A549 (cell line): Measurements from ENCODE around the gene KLF2. TPM values are rescaled to one million over a fixed set of nuclear protein-coding genes. Genes with fewer than 3 reads are reported as not detected.

Source experiments
- ATAC-seq, 2 experiments: fragments of 200-7000 bp in 1 of 2; fragments of >200 bp in 1 of 2; cut with Nextera tagmentation in 1 of 2; cut with Tn5 transposase in 1 of 2; 3 replicates each; pipeline versions ENCODE4 v1.8.0 to v1.9.1; 2018 to 2020; ENCODE audit warnings: mild to moderate bottlenecking in 1 of 2, moderate library complexity in 1 of 2
- CTCF ChIA-PET: fragments of 300-600 bp; sonication (Branson Sonifier 250); formaldehyde crosslinking; extraction: SDS; loops from one replicate; lab custom pipeline; 2021; ENCODE audit warnings: antibody characterized with exemption, inconsistent platforms; lab: Yijun Ruan, JAX
- POLR2A ChIA-PET: fragments of 350-600 bp; formaldehyde crosslinking; extraction: SDS; loops from one replicate; lab custom pipeline; 2021; ENCODE audit warnings: antibody characterized with exemption, inconsistent platforms; lab: Yijun Ruan, JAX
- DNase-seq, 2 experiments: peaks; one replicate each; pipeline versions ENCODE4 v3.0.0 to v3.0.0-alpha.2; 2011 to 2016; ENCODE audit warnings: low read depth in 1 of 2, low spot score in 1 of 2
- FAIRE-seq: peaks from 2 replicates; lab custom pipeline; 2011; peaks lifted over from hg19 to GRCh38; lab: Jason Lieb, UNC
- H3K27ac ChIP-seq, 2 experiments: fragments of >200 bp; sonication (Bioruptor Twin); formaldehyde crosslinking; 3 replicates each; pipeline ENCODE4 v1.5.1; 2016 to 2017
- H3K4me1 ChIP-seq: fragments of >200 bp; sonication (Bioruptor Twin); formaldehyde crosslinking; 3 replicates; pipeline ENCODE4 v1.6.1; 2016
- H3K4me2 ChIP-seq: fragments of >200 bp; sonication (Bioruptor Twin); formaldehyde crosslinking; 3 replicates; pipeline ENCODE4 v1.6.1; 2016
- H3K4me3 ChIP-seq: fragments of >200 bp; sonication (Bioruptor Twin); formaldehyde crosslinking; 3 replicates; pipeline ENCODE4 v1.5.1; 2016
- H3K9me3 ChIP-seq: fragments of >200 bp; sonication (Bioruptor Twin); formaldehyde crosslinking; 3 replicates; pipeline ENCODE4 v1.6.1; 2016
- CHD2 ChIP-seq: fragments of 150-350 bp; IDR thresholded peaks from 2 replicates; pipeline ENCODE4 v1.6.1; 2014; ENCODE audit warnings: low read length; ENCODE audit not compliant: partially characterized antibody
- EHMT2 ChIP-seq: fragments of 200-600 bp; sonication (generic); IDR thresholded peaks from 2 replicates; pipeline ENCODE4 v1.6.1; 2016; ENCODE audit warnings: antibody characterized with exemption, low read depth, mild to moderate bottlenecking, moderate library complexity
- ESRRA ChIP-seq: fragments of 150-350 bp; IDR thresholded peaks from 2 replicates; pipeline ENCODE4 v1.6.1; 2014; ENCODE audit warnings: mild to moderate bottlenecking, low read length, borderline replicate concordance
- FOSB ChIP-seq: fragments of 250-450 bp; sonication (Bioruptor Pico); IDR thresholded peaks from 2 replicates; pipeline ENCODE4 v1.5.0; 2020; ENCODE audit warnings: mild to moderate bottlenecking, moderate library complexity
- HEYL ChIP-seq: fragments of 250-450 bp; sonication (Bioruptor Pico); IDR thresholded peaks from 2 replicates; pipeline ENCODE4 v1.8.0; 2021; ENCODE audit warnings: mild to moderate bottlenecking, moderate library complexity
- HOXA7 ChIP-seq: fragments of 250-450 bp; sonication (Bioruptor Pico); IDR thresholded peaks from 2 replicates; pipeline ENCODE4 v1.5.0; 2020; ENCODE audit warnings: mild to moderate bottlenecking, moderate library complexity
- JUN ChIP-seq, 2 experiments: fragments of >200 bp; sonication (Bioruptor Twin); formaldehyde crosslinking; IDR thresholded peaks; 2 replicates in 1 of 2; 3 replicates in 1 of 2; pipeline ENCODE4 v1.6.1; 2016 to 2017
- KDM1A ChIP-seq: fragments of 200-600 bp; sonication (generic); IDR thresholded peaks from 2 replicates; pipeline ENCODE4 v1.6.1; 2016; ENCODE audit warnings: low read depth, mild to moderate bottlenecking
- KDM5A ChIP-seq: fragments of 200-600 bp; sonication (generic); IDR thresholded peaks from 2 replicates; pipeline ENCODE4 v1.6.1; 2016; ENCODE audit warnings: antibody characterized with exemption, mild to moderate bottlenecking
- NFE2L2 ChIP-seq: fragments of 150-350 bp; conservative IDR thresholded peaks from 2 replicates; pipeline ENCODE4 v1.6.1; 2014; ENCODE audit warnings: low read length
- NPAS2 ChIP-seq: fragments of 250-450 bp; sonication (Bioruptor Pico); IDR thresholded peaks from 2 replicates; pipeline ENCODE4 v1.8.0; 2022; ENCODE audit warnings: mild to moderate bottlenecking, moderate library complexity, borderline replicate concordance
- NR3C1 ChIP-seq: fragments of >200 bp; sonication (Bioruptor Twin); formaldehyde crosslinking; IDR thresholded peaks from 3 replicates; pipeline ENCODE4 v1.6.1; 2017
- PHF8 ChIP-seq: fragments of 200-600 bp; sonication (generic); IDR thresholded peaks from 2 replicates; pipeline ENCODE4 v1.6.1; 2016; ENCODE audit warnings: low read depth, mild to moderate bottlenecking, antibody characterized with exemption, moderate library complexity, borderline replicate concordance
- POLR2A ChIP-seq: IDR thresholded peaks from 2 replicates; pipeline ENCODE4 v1.6.1; 2012; ENCODE audit warnings: mild to moderate bottlenecking, low read length
- POLR2AphosphoS2 ChIP-seq: conservative IDR thresholded peaks from 2 replicates; pipeline ENCODE4 v1.6.1; 2012; ENCODE audit warnings: low read length, improper control_type of control experiment, inconsistent platforms
- RAD21 ChIP-seq, 2 experiments: fragments of >200 bp in 1 of 2; sonication (Bioruptor Twin) in 1 of 2; formaldehyde crosslinking in 1 of 2; IDR thresholded peaks in 1 of 2; conservative IDR thresholded peaks in 1 of 2; 2 replicates in 1 of 2; 3 replicates in 1 of 2; pipeline ENCODE4 v1.6.1; 2012 to 2018; ENCODE audit warnings: inconsistent platforms in 1 of 2
- RARB ChIP-seq: fragments of 250-450 bp; sonication (Bioruptor Pico); IDR thresholded peaks from 2 replicates; pipeline ENCODE4 v1.8.0; 2021; ENCODE audit warnings: mild to moderate bottlenecking, moderate library complexity
- RCOR1 ChIP-seq: fragments of 150-350 bp; IDR thresholded peaks from 2 replicates; pipeline ENCODE4 v1.6.1; 2014; ENCODE audit warnings: antibody characterized with exemption, low read length, low read depth
- RFX5 ChIP-seq: fragments of 450-650 bp; IDR thresholded peaks from 2 replicates; pipeline ENCODE4 v1.7.1; 2014; ENCODE audit warnings: antibody characterized with exemption, mild to moderate bottlenecking, moderate library complexity
- SREBF2 ChIP-seq: fragments of 450-650 bp; IDR thresholded peaks from 2 replicates; pipeline ENCODE4 v1.6.1; 2014; ENCODE audit warnings: mild to moderate bottlenecking, moderate library complexity
- TFCP2L1 ChIP-seq: fragments of 250-450 bp; sonication (Bioruptor Pico); IDR thresholded peaks from 2 replicates; pipeline ENCODE4 v1.5.0; 2021; ENCODE audit warnings: mild to moderate bottlenecking
- ZNF302 ChIP-seq: fragments of 250-450 bp; sonication (Bioruptor Pico); IDR thresholded peaks from 2 replicates; pipeline ENCODE4 v1.9.0; 2021; ENCODE audit warnings: inconsistent platforms, mild to moderate bottlenecking, moderate library complexity
- WGBS: methylation state at CpG from one replicate; pipeline ENCODE4 v1.1.6; 2017; ENCODE audit errors: missing lambda C conversion rate; 5-methylcytosine and 5-hydroxymethylcytosine counted together
- polyA plus RNA-seq, 4 experiments: library from polyadenylated mRNA; depleted of rRNA in 3 of 4; stranded (reverse); fragments of >200 nt; fragmentation: RNase III in 1 of 4; extraction: RNeasy Plus Mini Kit Qiagen cat#74134 plus additional on column Dnase treatment in 1 of 4; gene quantifications; 2 replicates in 3 of 4; 3 replicates in 1 of 4; pipeline ENCODE4 v1.2.3, GENCODE V29; 2011 to 2017
- TF ChIP-seq, protein P1 (sequence below): fragments of >200 bp; sonication (Bioruptor Twin); formaldehyde crosslinking; IDR thresholded peaks from 2 replicates; pipeline ENCODE4 v1.6.1; 2016
- TF ChIP-seq, protein P2 (sequence below): fragments of 250-450 bp; sonication (Bioruptor Pico); IDR thresholded peaks from 2 replicates; pipeline ENCODE4 v1.5.0; 2020; ENCODE audit warnings: low read depth, mild to moderate bottlenecking, moderate library complexity
- TF ChIP-seq, protein P3 (sequence below): IDR thresholded peaks from 2 replicates; pipeline ENCODE4 v1.6.1; 2012; ENCODE audit warnings: low read depth, borderline replicate concordance
- TF ChIP-seq, protein P4 (sequence below): IDR thresholded peaks from 2 replicates; pipeline ENCODE4 v1.6.1; 2012
- TF ChIP-seq, protein P5 (sequence below): IDR thresholded peaks from 2 replicates; pipeline ENCODE4 v1.6.1; 2012
- TF ChIP-seq, protein P6 (sequence below): fragments of 150-350 bp; IDR thresholded peaks from 2 replicates; pipeline ENCODE4 v1.6.1; 2014; ENCODE audit warnings: low read depth, mild to moderate bottlenecking, low read length
- TF ChIP-seq, protein P7 (sequence below): fragments of 250-450 bp; sonication (Bioruptor Pico); IDR thresholded peaks from 2 replicates; pipeline ENCODE4 v1.5.0; 2021; ENCODE audit warnings: mild to moderate bottlenecking, moderate library complexity, borderline replicate concordance
- TF ChIP-seq, protein P8 (sequence below): fragments of >200 bp; sonication (Bioruptor Twin); formaldehyde crosslinking; IDR thresholded peaks from 3 replicates; pipeline ENCODE4 v1.5.1; 2016

Gene KLF2
- polyA plus RNA-seq, 2 of the 4 experiments (the other 2 are of a cell fraction) = 3.4 to 6.9 TPM

DNA sequence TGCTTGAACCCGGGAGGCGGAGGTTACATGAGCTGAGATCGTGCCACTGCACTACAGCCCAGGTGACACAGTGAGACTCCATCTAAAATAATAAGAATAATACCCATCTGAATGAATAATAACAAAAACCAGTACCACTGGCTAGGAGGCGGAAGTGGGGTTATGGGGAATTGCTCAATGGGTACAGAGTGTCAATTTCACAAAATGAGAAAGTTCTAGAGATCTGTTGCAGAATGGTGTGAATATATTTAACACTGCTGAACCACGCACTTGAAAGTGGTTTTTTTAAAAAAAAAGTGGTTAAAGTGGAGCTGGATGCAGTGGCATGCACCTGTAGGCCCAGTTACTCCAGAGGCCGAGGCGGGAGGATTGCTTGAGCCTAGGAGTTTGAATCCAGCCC, 18.5 kb downstream of the KLF2 start:
- POLR2A ChIA-PET = no interaction called here
- H3K4me3 ChIP-seq = no peak overlapping the region
- TF ChIP-seq JUN (IDR thresholded peaks at IDR 0.05) (no peak), NFE2L2 (no peak), KDM1A (no peak), EHMT2 (no peak), PHF8 (no peak), SREBF2 (no peak), FOSB (CRISPR knock-in tag) (no peak), RAD21 (conservative IDR thresholded peaks at IDR 0.05 in 1 of 2, IDR thresholded peaks at IDR 0.05 in 1 of 2) (no peak), CHD2 (no peak), POLR2A (no peak), RCOR1 (no peak)
- TF ChIP-seq, protein P1, sequence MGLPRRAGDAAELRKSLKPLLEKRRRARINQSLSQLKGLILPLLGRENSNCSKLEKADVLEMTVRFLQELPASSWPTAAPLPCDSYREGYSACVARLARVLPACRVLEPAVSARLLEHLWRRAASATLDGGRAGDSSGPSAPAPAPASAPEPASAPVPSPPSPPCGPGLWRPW = no peak
- TF ChIP-seq, protein P2, sequence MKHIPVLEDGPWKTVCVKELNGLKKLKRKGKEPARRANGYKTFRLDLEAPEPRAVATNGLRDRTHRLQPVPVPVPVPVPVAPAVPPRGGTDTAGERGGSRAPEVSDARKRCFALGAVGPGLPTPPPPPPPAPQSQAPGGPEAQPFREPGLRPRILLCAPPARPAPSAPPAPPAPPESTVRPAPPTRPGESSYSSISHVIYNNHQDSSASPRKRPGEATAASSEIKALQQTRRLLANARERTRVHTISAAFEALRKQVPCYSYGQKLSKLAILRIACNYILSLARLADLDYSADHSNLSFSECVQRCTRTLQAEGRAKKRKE = no peak
- TF ChIP-seq, protein P3, sequence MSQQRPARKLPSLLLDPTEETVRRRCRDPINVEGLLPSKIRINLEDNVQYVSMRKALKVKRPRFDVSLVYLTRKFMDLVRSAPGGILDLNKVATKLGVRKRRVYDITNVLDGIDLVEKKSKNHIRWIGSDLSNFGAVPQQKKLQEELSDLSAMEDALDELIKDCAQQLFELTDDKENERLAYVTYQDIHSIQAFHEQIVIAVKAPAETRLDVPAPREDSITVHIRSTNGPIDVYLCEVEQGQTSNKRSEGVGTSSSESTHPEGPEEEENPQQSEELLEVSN = no peak
- TF ChIP-seq, all 56 proteins: peak for 0
- WGBS = 88% methylated on average over 7 of the region's 7 CpGs
- ATAC-seq (no peak), DNase-seq (no peak), FAIRE-seq (no peak)
- Histone ChIP-seq H3K4me2 (no peak overlapping the region), H3K4me1 (peaks cover 13% of the 10 kb centered on the region), H3K27ac (no peak overlapping the region), H3K9me3 (no peaks in the 10 kb centered on the region)
- CTCF ChIA-PET = interaction anchor here (1.0 to 1.2 kb wide), 3 partner anchors 40 to 43 kb away, joined by 3 read pairs; no protein-coding TSS in a partner anchor

DNA sequence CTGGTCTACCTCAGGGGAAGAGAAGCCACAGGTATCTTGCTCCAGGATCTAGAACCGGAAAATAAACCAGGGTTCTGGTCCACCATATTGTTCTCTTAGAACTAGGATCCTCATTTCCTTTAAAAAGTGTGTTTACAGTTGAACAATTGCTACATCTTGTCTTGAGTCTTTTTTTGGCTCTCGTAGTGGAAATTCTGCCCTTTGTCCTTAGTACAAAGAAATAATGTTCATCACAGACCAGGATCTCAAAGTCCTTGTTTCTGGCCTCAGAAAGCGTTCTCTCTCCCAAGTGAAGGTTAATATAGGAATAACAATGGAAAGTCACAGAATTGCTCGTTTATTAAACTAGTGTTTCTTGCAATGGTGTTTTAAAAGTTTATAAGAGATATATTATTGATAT, 20.8 kb downstream of the KLF2 start:
- CTCF ChIA-PET = interaction anchor here (1.0 to 2.6 kb wide), 2 partner anchors 33 to 98 kb away, joined by 3 to 11 read pairs; no protein-coding TSS in a partner anchor

More for the DNA sequence above, 20.8 kb downstream of the KLF2 start:
- Histone ChIP-seq H3K27ac (no peak overlapping the region), H3K4me3 (no peak overlapping the region), H3K4me1 (no peaks in the 10 kb centered on the region), H3K9me3 (no peaks in the 10 kb centered on the region), H3K4me2 (no peak overlapping the region)
- FAIRE-seq = no peak
- no peak for DNase-seq
- ATAC-seq = no peak
- POLR2A ChIA-PET = interaction anchor here (0.6 kb wide), 1 partner anchor 97 kb away, joined by 3 read pairs; no protein-coding TSS in a partner anchor
- WGBS = 79% methylated on average over 4 of the region's 4 CpGs
- TF ChIP-seq NPAS2 (CRISPR knock-in tag) = no peak
- TF ChIP-seq, protein P1 = no peak
- no peak for TF ChIP-seq KDM5A
- TF ChIP-seq, protein P4, sequence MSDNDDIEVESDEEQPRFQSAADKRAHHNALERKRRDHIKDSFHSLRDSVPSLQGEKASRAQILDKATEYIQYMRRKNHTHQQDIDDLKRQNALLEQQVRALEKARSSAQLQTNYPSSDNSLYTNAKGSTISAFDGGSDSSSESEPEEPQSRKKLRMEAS = no peak
- no peak for TF ChIP-seq POLR2A
- TF ChIP-seq RFX5 = no peak
- TF ChIP-seq TFCP2L1 (CRISPR knock-in tag) = no peak
- TF ChIP-seq, protein P5, sequence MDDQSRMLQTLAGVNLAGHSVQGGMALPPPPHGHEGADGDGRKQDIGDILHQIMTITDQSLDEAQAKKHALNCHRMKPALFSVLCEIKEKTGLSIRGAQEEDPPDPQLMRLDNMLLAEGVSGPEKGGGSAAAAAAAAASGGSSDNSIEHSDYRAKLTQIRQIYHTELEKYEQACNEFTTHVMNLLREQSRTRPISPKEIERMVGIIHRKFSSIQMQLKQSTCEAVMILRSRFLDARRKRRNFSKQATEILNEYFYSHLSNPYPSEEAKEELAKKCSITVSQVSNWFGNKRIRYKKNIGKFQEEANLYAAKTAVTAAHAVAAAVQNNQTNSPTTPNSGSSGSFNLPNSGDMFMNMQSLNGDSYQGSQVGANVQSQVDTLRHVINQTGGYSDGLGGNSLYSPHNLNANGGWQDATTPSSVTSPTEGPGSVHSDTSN = no peak
- TF ChIP-seq FOSB (CRISPR knock-in tag) = no peak
- TF ChIP-seq, protein P6, sequence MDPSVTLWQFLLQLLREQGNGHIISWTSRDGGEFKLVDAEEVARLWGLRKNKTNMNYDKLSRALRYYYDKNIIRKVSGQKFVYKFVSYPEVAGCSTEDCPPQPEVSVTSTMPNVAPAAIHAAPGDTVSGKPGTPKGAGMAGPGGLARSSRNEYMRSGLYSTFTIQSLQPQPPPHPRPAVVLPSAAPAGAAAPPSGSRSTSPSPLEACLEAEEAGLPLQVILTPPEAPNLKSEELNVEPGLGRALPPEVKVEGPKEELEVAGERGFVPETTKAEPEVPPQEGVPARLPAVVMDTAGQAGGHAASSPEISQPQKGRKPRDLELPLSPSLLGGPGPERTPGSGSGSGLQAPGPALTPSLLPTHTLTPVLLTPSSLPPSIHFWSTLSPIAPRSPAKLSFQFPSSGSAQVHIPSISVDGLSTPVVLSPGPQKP = no peak
- TF ChIP-seq, protein P7, sequence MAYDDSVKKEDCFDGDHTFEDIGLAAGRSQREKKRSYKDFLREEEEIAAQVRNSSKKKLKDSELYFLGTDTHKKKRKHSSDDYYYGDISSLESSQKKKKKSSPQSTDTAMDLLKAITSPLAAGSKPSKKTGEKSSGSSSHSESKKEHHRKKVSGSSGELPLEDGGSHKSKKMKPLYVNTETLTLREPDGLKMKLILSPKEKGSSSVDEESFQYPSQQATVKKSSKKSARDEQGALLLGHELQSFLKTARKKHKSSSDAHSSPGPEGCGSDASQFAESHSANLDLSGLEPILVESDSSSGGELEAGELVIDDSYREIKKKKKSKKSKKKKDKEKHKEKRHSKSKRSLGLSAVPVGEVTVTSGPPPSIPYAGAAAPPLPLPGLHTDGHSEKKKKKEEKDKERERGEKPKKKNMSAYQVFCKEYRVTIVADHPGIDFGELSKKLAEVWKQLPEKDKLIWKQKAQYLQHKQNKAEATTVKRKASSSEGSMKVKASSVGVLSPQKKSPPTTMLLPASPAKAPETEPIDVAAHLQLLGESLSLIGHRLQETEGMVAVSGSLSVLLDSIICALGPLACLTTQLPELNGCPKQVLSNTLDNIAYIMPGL = no peak
- no peak for TF ChIP-seq JUN (IDR thresholded peaks at IDR 0.05)
- TF ChIP-seq HEYL (CRISPR knock-in tag) = no peak
- TF ChIP-seq HOXA7 (CRISPR knock-in tag) = no peak
- no peak for TF ChIP-seq POLR2AphosphoS2
- TF ChIP-seq ZNF302 = no peak
- no peak for TF ChIP-seq RARB (CRISPR knock-in tag)
- TF ChIP-seq ESRRA = no peak
- TF ChIP-seq, protein P8, sequence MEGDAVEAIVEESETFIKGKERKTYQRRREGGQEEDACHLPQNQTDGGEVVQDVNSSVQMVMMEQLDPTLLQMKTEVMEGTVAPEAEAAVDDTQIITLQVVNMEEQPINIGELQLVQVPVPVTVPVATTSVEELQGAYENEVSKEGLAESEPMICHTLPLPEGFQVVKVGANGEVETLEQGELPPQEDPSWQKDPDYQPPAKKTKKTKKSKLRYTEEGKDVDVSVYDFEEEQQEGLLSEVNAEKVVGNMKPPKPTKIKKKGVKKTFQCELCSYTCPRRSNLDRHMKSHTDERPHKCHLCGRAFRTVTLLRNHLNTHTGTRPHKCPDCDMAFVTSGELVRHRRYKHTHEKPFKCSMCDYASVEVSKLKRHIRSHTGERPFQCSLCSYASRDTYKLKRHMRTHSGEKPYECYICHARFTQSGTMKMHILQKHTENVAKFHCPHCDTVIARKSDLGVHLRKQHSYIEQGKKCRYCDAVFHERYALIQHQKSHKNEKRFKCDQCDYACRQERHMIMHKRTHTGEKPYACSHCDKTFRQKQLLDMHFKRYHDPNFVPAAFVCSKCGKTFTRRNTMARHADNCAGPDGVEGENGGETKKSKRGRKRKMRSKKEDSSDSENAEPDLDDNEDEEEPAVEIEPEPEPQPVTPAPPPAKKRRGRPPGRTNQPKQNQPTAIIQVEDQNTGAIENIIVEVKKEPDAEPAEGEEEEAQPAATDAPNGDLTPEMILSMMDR = no peak
- TF ChIP-seq NR3C1 = no peak
